BE2C (cell line): ENCODE results near the gene CYB5R4.

Experiments used
- DNase-seq: peaks from one replicate; pipeline ENCODE4 v3.0.0-alpha.2; 2020
- H3K27me3 ChIP-seq: fragments of 250-450 bp; sonication (Bioruptor Pico); 2 replicates; pipeline ENCODE4 v1.5.1; 2020; ENCODE audit warnings: mild to moderate bottlenecking
- H3K36me3 ChIP-seq: fragments of 250-450 bp; sonication (Bioruptor Pico); 2 replicates; pipeline ENCODE4 v1.5.1; 2020; ENCODE audit warnings: mild to moderate bottlenecking
- H3K4me1 ChIP-seq: fragments of 250-450 bp; sonication (Bioruptor Pico); 2 replicates; pipeline ENCODE4 v1.5.1; 2020
- H3K4me3 ChIP-seq: 2 replicates; pipeline ENCODE4 v1.5.1; 2011; ENCODE audit warnings: low read depth, low read length
- H3K9me3 ChIP-seq: fragments of 250-450 bp; sonication (Bioruptor Pico); 2 replicates; pipeline ENCODE4 v1.5.1; 2020
- CTCF ChIP-seq: IDR thresholded peaks from 2 replicates; pipeline ENCODE4 v1.5.1; 2012; ENCODE audit warnings: mild to moderate bottlenecking, low read depth, low read length

The CYB5R4 gene

GRCh38 chr6:83867527-83868161 lies 8.2 kb downstream of the CYB5R4 start:
- no peaks in the 10 kb centered on the region; the same call in 1 of the 2 replicates for H3K4me1 ChIP-seq
- no peaks in the 10 kb centered on the region for H3K9me3 ChIP-seq
- no peaks in the 10 kb centered on the region for H3K27me3 ChIP-seq
- TF ChIP-seq CTCF = no peak
- peak; percentile 36 for DNase-seq
- peaks cover 17% of the 10 kb centered on the region for H3K36me3 ChIP-seq
- H3K4me3 ChIP-seq = no peak overlapping the region

- no peaks in the 10 kb centered on the region; the same call in 1 of the 2 replicates for H3K4me1 ChIP-seq
- no peak overlapping the region for H3K4me3 ChIP-seq
- H3K36me3 ChIP-seq = peaks cover 17% of the 10 kb centered on the region
- no peaks in the 10 kb centered on the region for H3K27me3 ChIP-seq
- no peaks in the 10 kb centered on the region for H3K9me3 ChIP-seq
- TF ChIP-seq CTCF = no peak
- DNase-seq = no peak
Observed at GRCh38 chr6:83868639-83869038, 9.2 kb downstream of the CYB5R4 start.

- DNase-seq = no peak
- Histone ChIP-seq H3K4me3 (no peak overlapping the region), H3K36me3 (peaks cover 10% of the 10 kb centered on the region), H3K27me3 (no peaks in the 10 kb centered on the region), H3K4me1 (no peaks in the 10 kb centered on the region; the same call in 1 of the 2 replicates), H3K9me3 (no peaks in the 10 kb centered on the region)
- TF ChIP-seq CTCF = no peak
Observed at GRCh38 chr6:83870649-83871048, 11.2 kb downstream of the CYB5R4 start.

- H3K36me3 ChIP-seq = peaks cover 3% of the 10 kb centered on the region; the same call in 1 of the 2 replicates
- H3K4me3 ChIP-seq = no peak overlapping the region
- no peak for TF ChIP-seq CTCF
Observed at GRCh38 chr6:83872386-83873118, 13.1 kb downstream of the CYB5R4 start.

GRCh38 chr6:83873869-83874268 lies 14.4 kb downstream of the CYB5R4 start:
- DNase-seq = no peak
- TF ChIP-seq CTCF = no peak
- Histone ChIP-seq H3K36me3 (no peaks in the 10 kb centered on the region), H3K27me3 (no peaks in the 10 kb centered on the region), H3K9me3 (no peaks in the 10 kb centered on the region), H3K4me1 (no peaks in the 10 kb centered on the region; the same call in 1 of the 2 replicates), H3K4me3 (no peak overlapping the region)

More at GRCh38 chr6:83872386-83873118, 13.1 kb downstream of the CYB5R4 start:
- no peaks in the 10 kb centered on the region; the same call in 1 of the 2 replicates for H3K4me1 ChIP-seq
- no peaks in the 10 kb centered on the region for H3K9me3 ChIP-seq
- no peaks in the 10 kb centered on the region for H3K27me3 ChIP-seq
- DNase-seq = no peak

GRCh38 chr6:83875843-83876242 lies 16.4 kb downstream of the CYB5R4 start:
- no peaks in the 10 kb centered on the region for H3K36me3 ChIP-seq
- no peak overlapping the region for H3K4me3 ChIP-seq
- no peaks in the 10 kb centered on the region for H3K27me3 ChIP-seq
- H3K9me3 ChIP-seq = no peaks in the 10 kb centered on the region
- no peak for DNase-seq
- H3K4me1 ChIP-seq = no peaks in the 10 kb centered on the region; the same call in 1 of the 2 replicates
- TF ChIP-seq CTCF = no peak
